ENCODE results near the gene ESPNL. TPM values are rescaled to one million over a fixed set of nuclear protein-coding genes. Genes with fewer than 3 reads are reported as not detected.

ESPNL gene
- total and polyA plus RNA-seq, 9 donors: 0.11 to 12.9 (median 0.61) TPM

DNA sequence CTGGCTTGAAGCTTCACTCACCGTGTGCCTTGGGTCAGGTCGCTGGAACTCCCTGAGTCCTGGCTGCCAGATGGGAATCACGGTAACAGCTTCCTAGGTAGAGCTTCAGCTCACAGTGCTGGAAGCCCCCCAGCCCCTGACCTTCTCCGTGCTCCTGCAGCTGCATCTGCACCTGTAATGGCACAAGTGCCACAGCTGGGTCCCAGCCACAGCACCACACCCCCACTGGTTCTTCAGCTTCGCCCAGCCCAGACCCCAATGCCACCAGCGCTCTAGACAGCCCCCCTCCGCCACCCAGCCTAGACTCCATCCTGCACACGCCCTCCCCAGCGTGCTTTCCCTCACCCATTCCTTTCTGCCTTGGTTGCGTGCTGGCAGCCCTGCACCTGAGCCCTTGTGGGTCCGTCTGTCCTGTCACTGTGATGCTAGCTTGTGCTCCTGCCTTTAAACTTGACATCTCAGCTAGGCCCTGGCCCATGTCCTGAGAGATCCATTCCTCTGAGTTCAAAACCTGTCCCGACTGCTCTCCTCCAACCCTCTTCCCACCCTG, 7.6 kb upstream of the ESPNL start:
- Histone ChIP-seq H3K4me1 (ENCODE audit: insufficient read depth) (no peaks in the 10 kb centered on the region), H3K4me3 (no peak overlapping the region), H3K27ac (no peak overlapping the region), H3K27me3 (no peaks in the 10 kb centered on the region), H3K9me3 (no peaks in the 10 kb centered on the region), H3K36me3 (no peaks in the 10 kb centered on the region)
- WGBS, 3 donors: 90 to 93% (median 91%) methylated on average over 12 of the region's 12 CpGs
- DNase-seq: peak in 1 of 5 donors; percentile 10
- TF ChIP-seq EP300 (IDR thresholded peaks at IDR 0.05) (no peak), POLR2A (IDR thresholded peaks at IDR 0.05) (no peak)
- TF ChIP-seq, protein P1, sequence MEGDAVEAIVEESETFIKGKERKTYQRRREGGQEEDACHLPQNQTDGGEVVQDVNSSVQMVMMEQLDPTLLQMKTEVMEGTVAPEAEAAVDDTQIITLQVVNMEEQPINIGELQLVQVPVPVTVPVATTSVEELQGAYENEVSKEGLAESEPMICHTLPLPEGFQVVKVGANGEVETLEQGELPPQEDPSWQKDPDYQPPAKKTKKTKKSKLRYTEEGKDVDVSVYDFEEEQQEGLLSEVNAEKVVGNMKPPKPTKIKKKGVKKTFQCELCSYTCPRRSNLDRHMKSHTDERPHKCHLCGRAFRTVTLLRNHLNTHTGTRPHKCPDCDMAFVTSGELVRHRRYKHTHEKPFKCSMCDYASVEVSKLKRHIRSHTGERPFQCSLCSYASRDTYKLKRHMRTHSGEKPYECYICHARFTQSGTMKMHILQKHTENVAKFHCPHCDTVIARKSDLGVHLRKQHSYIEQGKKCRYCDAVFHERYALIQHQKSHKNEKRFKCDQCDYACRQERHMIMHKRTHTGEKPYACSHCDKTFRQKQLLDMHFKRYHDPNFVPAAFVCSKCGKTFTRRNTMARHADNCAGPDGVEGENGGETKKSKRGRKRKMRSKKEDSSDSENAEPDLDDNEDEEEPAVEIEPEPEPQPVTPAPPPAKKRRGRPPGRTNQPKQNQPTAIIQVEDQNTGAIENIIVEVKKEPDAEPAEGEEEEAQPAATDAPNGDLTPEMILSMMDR (IDR thresholded peaks at IDR 0.05): no peak
- intact Hi-C loops (cut with DNase I): no loop called here

DNA sequence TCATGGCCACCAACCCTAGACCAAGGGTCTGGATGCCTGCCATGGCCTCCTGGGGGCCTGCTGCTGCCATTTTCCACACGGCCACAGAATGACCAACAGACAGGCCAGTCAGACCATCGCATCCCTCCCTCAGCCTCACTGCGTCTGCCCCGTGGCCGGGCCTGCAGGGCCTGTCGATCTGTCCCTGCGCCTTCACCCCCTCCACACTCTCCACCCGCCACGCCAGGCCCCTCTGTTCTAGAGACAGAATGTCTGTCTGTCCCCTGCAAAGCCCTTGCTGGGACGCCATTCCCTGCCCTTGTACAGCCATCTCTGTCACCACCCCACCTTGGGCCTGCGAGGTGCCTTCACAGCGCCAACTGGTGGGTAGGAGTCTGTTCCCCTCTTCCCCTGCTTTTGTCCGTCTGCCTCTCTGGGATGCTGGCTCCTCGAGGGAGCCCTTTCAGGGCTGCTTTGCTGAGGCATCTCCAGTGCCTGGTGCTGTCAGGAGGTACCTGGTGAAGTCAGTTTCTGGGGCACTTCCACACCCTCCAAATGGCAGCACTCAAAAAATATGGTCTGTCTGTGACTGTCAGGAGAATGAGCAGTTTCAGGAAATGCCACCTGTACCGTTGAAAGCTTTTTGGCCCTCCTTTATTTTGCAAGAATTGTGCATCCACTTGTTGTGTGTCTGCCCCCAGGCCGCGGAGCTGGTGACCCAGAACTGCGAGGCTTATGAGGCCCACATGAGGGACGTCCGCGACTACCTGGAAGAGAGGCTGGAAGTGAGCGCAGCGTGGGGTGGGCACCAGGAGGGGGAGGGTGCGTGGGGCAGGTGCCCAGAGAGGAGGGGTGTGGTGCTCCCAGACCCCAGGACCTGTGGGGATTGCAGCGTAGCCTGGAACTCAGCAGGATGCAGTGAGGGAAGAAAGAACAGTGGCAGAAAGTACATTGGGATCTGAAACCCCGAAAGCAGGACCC, 6.7 kb upstream of the ESPNL start:
- no peaks in the 10 kb centered on the region for H3K27me3 ChIP-seq
- H3K4me1 ChIP-seq (ENCODE audit: insufficient read depth): no peaks in the 10 kb centered on the region
- WGBS, 3 donors: 82 to 86% (median 86%) methylated on average over 26 of the region's 26 CpGs
- H3K27ac ChIP-seq: no peak overlapping the region
- H3K9me3 ChIP-seq: no peaks in the 10 kb centered on the region
- peak in 1 of 5 donors; percentile 13 for DNase-seq
- no peak overlapping the region for H3K4me3 ChIP-seq
- TF ChIP-seq, protein P1 (IDR thresholded peaks at IDR 0.05): no peak
- TF ChIP-seq EP300 (IDR thresholded peaks at IDR 0.05) (no peak), POLR2A (IDR thresholded peaks at IDR 0.05) (no peak)
- no peaks in the 10 kb centered on the region for H3K36me3 ChIP-seq
- intact Hi-C loops (cut with DNase I): no loop called here

DNA sequence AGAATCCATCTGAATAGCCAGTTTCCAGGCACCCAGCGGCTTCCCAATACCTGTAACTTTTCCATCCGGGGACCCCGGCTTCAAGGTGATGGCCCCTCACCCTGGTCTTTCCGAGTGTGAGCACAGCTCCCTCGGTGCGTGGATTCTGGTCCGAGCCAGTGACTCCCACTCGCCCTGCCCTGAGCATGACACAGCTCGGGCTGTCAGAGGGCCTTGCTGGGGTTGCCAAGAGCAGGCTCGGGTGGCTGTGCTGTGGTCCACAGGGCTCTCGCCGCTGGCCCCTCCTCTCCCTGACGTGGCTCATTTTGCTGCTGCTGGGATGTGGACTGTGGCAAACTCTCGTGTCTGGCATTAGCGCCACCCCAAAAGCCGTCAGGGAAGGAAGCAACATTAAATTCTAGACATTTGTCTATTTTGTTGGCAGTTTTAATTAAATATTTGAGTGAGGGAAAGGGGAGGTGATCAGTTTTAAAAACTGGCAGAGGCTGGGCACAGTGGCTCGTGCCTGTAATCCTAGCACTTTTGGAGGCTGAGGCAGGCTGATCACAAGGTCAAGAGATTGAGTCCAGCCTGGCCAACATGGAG, 5.6 kb upstream of the ESPNL start:
- Histone ChIP-seq H3K4me1 (ENCODE audit: insufficient read depth) (no peaks in the 10 kb centered on the region), H3K4me3 (no peak overlapping the region), H3K27me3 (no peaks in the 10 kb centered on the region), H3K36me3 (no peaks in the 10 kb centered on the region), H3K9me3 (no peaks in the 10 kb centered on the region), H3K27ac (no peak overlapping the region)
- no peak for DNase-seq
- TF ChIP-seq EP300 (IDR thresholded peaks at IDR 0.05) (no peak), POLR2A (IDR thresholded peaks at IDR 0.05) (no peak)
- TF ChIP-seq, protein P1 (IDR thresholded peaks at IDR 0.05): no peak
- WGBS, 3 donors: 76 to 78% (median 78%) methylated on average over 17 of the region's 17 CpGs
- intact Hi-C loops (cut with DNase I): no loop called here

DNA sequence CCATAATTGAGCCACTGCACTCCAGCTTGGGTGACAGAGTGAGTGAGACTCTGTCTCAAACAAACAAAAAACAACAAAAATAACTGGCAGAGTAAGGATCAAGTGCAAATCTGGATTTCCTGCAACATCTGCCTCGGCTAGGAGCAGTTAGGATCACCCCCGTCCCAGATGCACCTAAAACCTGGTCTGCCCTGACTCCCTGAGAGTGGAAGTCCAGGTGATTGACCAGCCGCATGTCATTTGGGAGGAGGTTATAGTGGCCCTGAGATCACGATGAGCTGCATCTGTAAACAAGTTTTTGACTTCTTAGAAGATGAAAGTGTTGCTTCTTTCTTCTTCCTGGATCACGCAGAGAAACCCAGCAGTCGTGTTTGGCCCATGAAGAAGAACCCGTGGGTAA, 5.0 kb upstream of the ESPNL start:
- 78 to 92% (median 88%) methylated on average over 7 of the region's 7 CpGs for WGBS, 3 donors
- intact Hi-C loops (cut with DNase I): no loop called here
- no peaks in the 10 kb centered on the region for H3K27me3 ChIP-seq
- no peak for DNase-seq
- H3K27ac ChIP-seq: no peak overlapping the region
- no peaks in the 10 kb centered on the region for H3K9me3 ChIP-seq
- H3K4me1 ChIP-seq (ENCODE audit: insufficient read depth): no peaks in the 10 kb centered on the region
- TF ChIP-seq EP300 (IDR thresholded peaks at IDR 0.05): no peak
- no peak for TF ChIP-seq POLR2A (IDR thresholded peaks at IDR 0.05)
- TF ChIP-seq, protein P1 (IDR thresholded peaks at IDR 0.05): no peak
- no peaks in the 10 kb centered on the region for H3K36me3 ChIP-seq
- no peak overlapping the region for H3K4me3 ChIP-seq
